Fibroblast of lung (primary cell): Measurements from ENCODE around the gene PPARG. TPM values are rescaled to one million over a fixed set of nuclear protein-coding genes. Genes with fewer than 3 reads are reported as not detected.
"Not testable (repeated sequence)": the region's sequence is repeated elsewhere in the genome, so short reads cannot be mapped to it uniquely, and the experiment has no call there.

Experiments
- DNase-seq, 2 donors: peaks; one replicate each; pipeline versions ENCODE4 v3.0.0 to v3.0.0-alpha.2; 2010; ENCODE audit warnings: low read depth in 2 of 2
- H2AFZ ChIP-seq: 2 replicates; pipeline ENCODE4 v1.5.1; 2012; ENCODE audit warnings: low read length, control low read depth, inconsistent platforms
- H3K27ac ChIP-seq: 2 replicates; pipeline ENCODE4 v1.5.1; 2011; ENCODE audit warnings: low read length, control low read depth; ENCODE audit not compliant: insufficient read depth
- H3K27me3 ChIP-seq: 2 replicates; pipeline ENCODE4 v1.5.1; 2011; ENCODE audit warnings: mild to moderate bottlenecking, low read length; ENCODE audit not compliant: control insufficient read depth, insufficient read depth
- H3K36me3 ChIP-seq: 2 replicates; pipeline ENCODE4 v1.5.1; 2011; ENCODE audit warnings: low read length; ENCODE audit not compliant: control insufficient read depth, insufficient read depth
- H3K4me1 ChIP-seq: 2 replicates; pipeline ENCODE4 v1.5.1; 2011; ENCODE audit warnings: low read length; ENCODE audit not compliant: control insufficient read depth, insufficient read depth; ENCODE audit errors: extremely low read depth
- H3K4me2 ChIP-seq: 2 replicates; pipeline ENCODE4 v1.5.1; 2011; ENCODE audit warnings: low read length, control low read depth; ENCODE audit not compliant: insufficient read depth; ENCODE audit errors: extremely low read depth
- H3K4me3 ChIP-seq, 4 experiments: fragments of 200-600 bp in 1 of 4; sonication (generic) in 1 of 4; replicated peaks in 1 of 4; 2 replicates each; pipeline ENCODE4 v1.5.1; 2011 to 2016; ENCODE audit warnings: low read length in 4 of 4, low read depth in 3 of 4, mild to moderate bottlenecking in 3 of 4, control low read depth in 2 of 4, inconsistent platforms in 1 of 4, mixed read lengths in 1 of 4; ENCODE audit not compliant: insufficient read depth in 1 of 4; ENCODE audit errors: control extremely low read depth in 1 of 4
- H3K79me2 ChIP-seq: 2 replicates; pipeline ENCODE4 v1.5.1; 2012; ENCODE audit warnings: mild to moderate bottlenecking, low read length, inconsistent platforms; ENCODE audit not compliant: control insufficient read depth, insufficient read depth
- H3K9ac ChIP-seq: 2 replicates; pipeline ENCODE4 v1.5.1; 2011; ENCODE audit warnings: mild to moderate bottlenecking, low read length, control low read depth; ENCODE audit not compliant: insufficient read depth
- H3K9me3 ChIP-seq: 2 replicates; pipeline ENCODE4 v1.5.1; 2012; ENCODE audit warnings: low read depth, low read length; ENCODE audit not compliant: control insufficient read depth, insufficient read depth
- H4K20me1 ChIP-seq: 2 replicates; pipeline ENCODE4 v1.5.1; 2011; ENCODE audit warnings: low read length; ENCODE audit not compliant: control insufficient read depth, insufficient read depth; ENCODE audit errors: extremely low read depth
- CTCF ChIP-seq, 2 donors: IDR thresholded peaks in 1 of 2; conservative IDR thresholded peaks in 1 of 2; 1 replicate in 1 of 2; 2 replicates in 1 of 2; pipeline ENCODE4 v1.5.1; 2011 to 2012; ENCODE audit warnings: low read length in 2 of 2, control low read depth in 1 of 2, inconsistent platforms in 1 of 2, low read depth in 1 of 2, mild to moderate bottlenecking in 1 of 2
- EZH2 ChIP-seq: IDR thresholded peaks from 2 replicates; pipeline ENCODE4 v1.5.1; 2012; ENCODE audit warnings: low read length, control low read depth, mild to moderate bottlenecking; ENCODE audit errors: missing control alignments
- polyA plus RNA-seq, 2 donors: library from polyadenylated mRNA; depleted of rRNA in 1 of 2; stranded (reverse) in 1 of 2; unstranded in 1 of 2; fragments of >200 nt; gene quantifications; 2 replicates each; pipeline ENCODE4 v1.2.1, GENCODE V29; 2011 to 2012; ENCODE audit warnings: missing spikeins in 1 of 2
- total RNA-seq: library from RNA; depleted of rRNA; stranded (reverse); fragments of >200 nt; gene quantifications from 2 replicates; pipeline ENCODE4 v1.2.1, GENCODE V29; 2014

Gene PPARG
- total and polyA plus RNA-seq, 2 donors (not counting 1 experiment from before 2014, with no cell fraction given): 32.8 to 42.8 TPM

GRCh38 chr3:12258911-12259310 lies 30.0 kb upstream of the PPARG start:
- H3K27me3 ChIP-seq: no peaks in the 10 kb centered on the region

GRCh38 chr3:12262173-12262572 lies 26.7 kb upstream of the PPARG start:
- not testable (repeated sequence) for H2AFZ ChIP-seq, H3K9me3 ChIP-seq, H3K9ac ChIP-seq, H3K27me3 ChIP-seq, H3K4me3 ChIP-seq, H3K4me2 ChIP-seq, DNase-seq, H3K79me2 ChIP-seq, H3K27ac ChIP-seq, H4K20me1 ChIP-seq, H3K4me1 ChIP-seq, H3K36me3 ChIP-seq

More at GRCh38 chr3:12258911-12259310, 30.0 kb upstream of the PPARG start:
- Histone ChIP-seq H4K20me1 (no peaks in the 10 kb centered on the region), H3K9me3 (no peaks in the 10 kb centered on the region), H2AFZ (no peak overlapping the region), H3K27ac (no peak overlapping the region), H3K4me1 (no peaks in the 10 kb centered on the region), H3K36me3 (no peaks in the 10 kb centered on the region), H3K9ac (no peak overlapping the region), H3K4me3 (no peak overlapping the region), H3K79me2 (no peaks in the 10 kb centered on the region), H3K4me2 (no peak overlapping the region)
- DNase-seq: no peak
- no peak for TF ChIP-seq EZH2
- no peak for TF ChIP-seq CTCF (conservative IDR thresholded peaks at IDR 0.05 in 1 of 2, IDR thresholded peaks at IDR 0.05 in 1 of 2; ENCODE audit: low read depth in 1 of 2, low read length in 2 of 2)

GRCh38 chr3:12265508-12265907 lies 23.4 kb upstream of the PPARG start:
- Histone ChIP-seq H3K27ac (no peak overlapping the region), H3K9me3 (no peaks in the 10 kb centered on the region), H4K20me1 (no peaks in the 10 kb centered on the region), H3K4me1 (no peaks in the 10 kb centered on the region), H3K36me3 (no peaks in the 10 kb centered on the region), H3K4me2 (no peak overlapping the region), H3K79me2 (no peaks in the 10 kb centered on the region), H3K27me3 (no peaks in the 10 kb centered on the region), H2AFZ (no peak overlapping the region), H3K9ac (no peak overlapping the region), H3K4me3 (no peak overlapping the region)
- no peak for TF ChIP-seq CTCF (conservative IDR thresholded peaks at IDR 0.05 in 1 of 2, IDR thresholded peaks at IDR 0.05 in 1 of 2; ENCODE audit: low read depth in 1 of 2, low read length in 2 of 2)
- TF ChIP-seq EZH2: no peak
- DNase-seq: peak in 1 of 2 donors; percentile 92
